Gastroesophageal sphincter (tissue), 4 donors: ENCODE results near the gene AGO3. TPM values are rescaled to one million over a fixed set of nuclear protein-coding genes. Genes with fewer than 3 reads are reported as not detected.

Experiments used
- ATAC-seq: fragments of 150-250 bp; one replicate; pipeline ENCODE4 v1.9.1; 2016; ENCODE audit warnings: mild to moderate bottlenecking, moderate library complexity
- H3K27ac ChIP-seq, 4 donors: fragments of 200-600 bp; sonication (generic) in 3 of 4; 1 replicate in 3 of 4; 2 replicates in 1 of 4; pipeline ENCODE4 v1.5.1; 2016 to 2019
- H3K27me3 ChIP-seq: fragments of 200-600 bp; sonication (generic); one replicate; pipeline ENCODE4 v1.5.1; 2019
- H3K36me3 ChIP-seq, 2 donors: fragments of 200-600 bp; sonication (generic); one replicate each; pipeline ENCODE4 v1.5.1; 2019; ENCODE audit warnings: control low read depth in 1 of 2
- H3K4me1 ChIP-seq, 3 donors: fragments of 200-600 bp; sonication (generic); 1 replicate in 2 of 3; 2 replicates in 1 of 3; pipeline ENCODE4 v1.5.1; 2016 to 2019; ENCODE audit warnings: control low read depth in 2 of 3
- H3K4me3 ChIP-seq, 2 donors: fragments of 200-600 bp; sonication (generic); one replicate each; pipeline ENCODE4 v1.5.1; 2019; ENCODE audit warnings: mild to moderate bottlenecking in 1 of 2, moderate library complexity in 1 of 2
- H3K9me3 ChIP-seq, 3 donors: fragments of 200-600 bp; sonication (generic); one replicate each; pipeline ENCODE4 v1.5.1; 2017 to 2019; ENCODE audit warnings: control low read depth in 2 of 3
- CTCF ChIP-seq, 4 experiments: fragments of 200-600 bp in 2 of 4; fragments of 450-650 bp in 2 of 4; sonication (generic) in 1 of 4; IDR thresholded peaks; one replicate each; pipeline ENCODE4 v1.5.1; 2017 to 2019; ENCODE audit warnings: antibody characterized with exemption in 4 of 4, mild to moderate bottlenecking in 2 of 4, moderate library complexity in 2 of 4
- EP300 ChIP-seq: sonication (generic); formaldehyde crosslinking; IDR thresholded peaks from one replicate; pipeline ENCODE4 v1.6.1; 2017; ENCODE audit warnings: antibody characterized with exemption, mild to moderate bottlenecking
- POLR2A ChIP-seq, 2 donors: fragments of 450-650 bp; IDR thresholded peaks; one replicate each; pipeline ENCODE4 v1.6.1; 2017; ENCODE audit warnings: antibody characterized with exemption in 2 of 2, mild to moderate bottlenecking in 2 of 2, moderate library complexity in 1 of 2
- POLR2AphosphoS5 ChIP-seq: sonication (generic); formaldehyde crosslinking; IDR thresholded peaks from one replicate; pipeline ENCODE4 v1.6.1; 2017; ENCODE audit warnings: antibody characterized with exemption
- WGBS, 2 donors: methylation state at CpG; one replicate each; pipeline ENCODE4 v1.1.5; 2018; ENCODE audit warnings: low coverage in 1 of 2; 5-methylcytosine and 5-hydroxymethylcytosine counted together
- total RNA-seq, 4 donors: library from RNA; depleted of rRNA; stranded (reverse); fragments of >200 nt; gene quantifications; one replicate each; pipeline ENCODE4 v1.1.0, GENCODE V29; 2016

The AGO3 gene
- total RNA-seq, 4 donors from 2014 or later: 33.9 to 36.9 (median 34.2) TPM

- TF ChIP-seq EP300 (no peak), POLR2AphosphoS5 (no peak), CTCF (IDR thresholded peaks at IDR 0.05) (no peak), POLR2A (IDR thresholded peaks at IDR 0.05) (no peak)
- Histone ChIP-seq H3K27ac (no peak overlapping the region), H3K36me3 (peaks cover 0 to 6% of the 10 kb centered on the region in 2 donors), H3K4me1 (no peaks in the 10 kb centered on the region), H3K27me3 (no peaks in the 10 kb centered on the region), H3K4me3 (no peak overlapping the region), H3K9me3 (no peaks in the 10 kb centered on the region)
- ATAC-seq: no peak
Observed at GRCh38 chr1:36067871-36068270, 137.0 kb downstream of the AGO3 start.

GRCh38 chr1:36068866-36069265 is 138.0 kb downstream of the AGO3 start:
- no peak for TF ChIP-seq POLR2A (IDR thresholded peaks at IDR 0.05)
- no peak for TF ChIP-seq CTCF (IDR thresholded peaks at IDR 0.05)
- no peak for TF ChIP-seq EP300
- TF ChIP-seq POLR2AphosphoS5: no peak
- no peaks in the 10 kb centered on the region for H3K9me3 ChIP-seq
- no peak overlapping the region for H3K4me3 ChIP-seq
- peaks cover 0 to 3% of the 10 kb centered on the region in 2 donors for H3K36me3 ChIP-seq
- H3K27ac ChIP-seq: no peak overlapping the region
- 95 to 100% methylated on average over 2 of the region's 2 CpGs for WGBS, 2 donors
- no peaks in the 10 kb centered on the region for H3K27me3 ChIP-seq
- ATAC-seq: no peak
- H3K4me1 ChIP-seq: no peaks in the 10 kb centered on the region

GRCh38 chr1:36070349-36070748 is 139.4 kb downstream of the AGO3 start:
- Histone ChIP-seq H3K9me3 (no peaks in the 10 kb centered on the region), H3K27ac (no peak overlapping the region), H3K36me3 (no peaks in the 10 kb centered on the region), H3K4me1 (no peaks in the 10 kb centered on the region), H3K27me3 (no peaks in the 10 kb centered on the region), H3K4me3 (no peak overlapping the region)
- TF ChIP-seq CTCF (IDR thresholded peaks at IDR 0.05): no peak
- no peak for ATAC-seq
- WGBS, 2 donors: 77 to 100% methylated on average over 2 of the region's 2 CpGs

- Histone ChIP-seq H3K36me3 (no peaks in the 10 kb centered on the region), H3K4me3 (no peak overlapping the region), H3K9me3 (no peaks in the 10 kb centered on the region), H3K27me3 (no peaks in the 10 kb centered on the region), H3K27ac (no peak overlapping the region), H3K4me1 (no peaks in the 10 kb centered on the region)
- 49 to 62% methylated on average over 4 of the region's 4 CpGs for WGBS, 2 donors
- ATAC-seq: no peak
- TF ChIP-seq POLR2A (IDR thresholded peaks at IDR 0.05): no peak
- no peak for TF ChIP-seq CTCF (IDR thresholded peaks at IDR 0.05)
- TF ChIP-seq POLR2AphosphoS5: no peak
- TF ChIP-seq EP300: no peak
Observed at GRCh38 chr1:36076979-36077573, 146.2 kb downstream of the AGO3 start.

- 18 to 52% methylated on average over 3 of the region's 3 CpGs for WGBS, 2 donors
- Histone ChIP-seq H3K4me3 (no peak overlapping the region), H3K27me3 (peaks cover 13% of the 10 kb centered on the region), H3K27ac (no peak overlapping the region), H3K9me3 (no peaks in the 10 kb centered on the region), H3K4me1 (peaks cover 0 to 16% (median 8%) of the 10 kb centered on the region in 3 donors), H3K36me3 (no peaks in the 10 kb centered on the region)
- ATAC-seq: no peak
- no peak for TF ChIP-seq EP300
Observed at GRCh38 chr1:36080236-36080635, 149.3 kb downstream of the AGO3 start.
